GM12878 (cell line): ENCODE results near the gene BTBD19. TPM values are rescaled to one million over a fixed set of nuclear protein-coding genes. Genes with fewer than 3 reads are reported as not detected.

Source experiments
- EED ChIP-seq: sonication (generic); IDR thresholded peaks from 2 replicates; pipeline ENCODE4 v1.6.1; 2016; ENCODE audit warnings: antibody characterized with exemption, low read depth
- IKZF2 ChIP-seq, 2 experiments: fragments of 450-650 bp; IDR thresholded peaks; 2 replicates each; pipeline ENCODE4 v1.6.1; 2017; ENCODE audit warnings: mild to moderate bottlenecking in 2 of 2, moderate library complexity in 2 of 2
- KLF5 ChIP-seq: fragments of 450-650 bp; IDR thresholded peaks from 2 replicates; pipeline ENCODE4 v1.6.1; 2014; ENCODE audit warnings: mild to moderate bottlenecking; ENCODE audit not compliant: partially characterized antibody
- NFXL1 ChIP-seq: fragments of 450-650 bp; IDR thresholded peaks from 2 replicates; pipeline ENCODE4 v1.6.1; 2017; ENCODE audit warnings: antibody characterized with exemption, mild to moderate bottlenecking, borderline replicate concordance
- NR2C1 ChIP-seq: fragments of 450-650 bp; IDR thresholded peaks from 2 replicates; pipeline ENCODE4 v1.6.1; 2017; ENCODE audit warnings: antibody characterized with exemption, mild to moderate bottlenecking, moderate library complexity
- SPI1 ChIP-seq: IDR thresholded peaks from 2 replicates; pipeline ENCODE4 v1.6.1; 2011; ENCODE audit warnings: low read depth, mild to moderate bottlenecking, low read length, moderate library complexity, borderline replicate concordance; ENCODE audit not compliant: insufficient read depth
- SRF ChIP-seq, 2 experiments: IDR thresholded peaks; 2 replicates each; pipeline ENCODE4 v1.6.1; 2011; ENCODE audit warnings: low read depth in 2 of 2, low read length in 2 of 2, mild to moderate bottlenecking in 1 of 2, moderate library complexity in 1 of 2
- STAT1 ChIP-seq: fragments of 450-650 bp; conservative IDR thresholded peaks from 2 replicates; pipeline ENCODE4 v1.6.1; 2014; ENCODE audit warnings: antibody characterized with exemption, mild to moderate bottlenecking
- SUPT20H ChIP-seq: IDR thresholded peaks from 2 replicates; pipeline ENCODE4 v1.6.1; 2011; ENCODE audit warnings: low read depth, mild to moderate bottlenecking, low read length, moderate library complexity, borderline replicate concordance; ENCODE audit not compliant: control insufficient read depth
- ZZZ3 ChIP-seq: IDR thresholded peaks from 2 replicates; pipeline ENCODE4 v1.6.1; 2011; ENCODE audit warnings: low read depth; ENCODE audit not compliant: control insufficient read depth, insufficient read length
- polyA plus RNA-seq, 11 experiments: library from polyadenylated mRNA; depleted of rRNA in 4 of 11; unstranded in 6 of 11; stranded (reverse) in 5 of 11; fragments of >200 nt; fragmentation: Nextera tagmentation in 4 of 11; fragmentation: Illumina TruSeq in 1 of 11; extraction: Ambion mirVana in 4 of 11; extraction: Trizol in 1 of 11; gene quantifications; 1 replicate in 1 of 11; 2 replicates in 10 of 11; pipeline versions ENCODE4 v1.2.1 to v1.2.3, GENCODE V29; 2011 to 2016; ENCODE audit warnings: inconsistent platforms in 2 of 11, missing spikeins in 2 of 11, low read depth in 1 of 11
- total RNA-seq, 4 experiments: library from RNA; depleted of rRNA in 3 of 4; stranded (reverse); fragments of >200 nt in 3 of 4; fragmentation: Illumina TruSeq in 1 of 4; extraction: Trizol in 1 of 4; gene quantifications; 2 replicates each; pipeline versions ENCODE4 v1.2.1 to v1.2.3, GENCODE V29; 2013 to 2021
- TF ChIP-seq, protein P1 (sequence below): fragments of 450-650 bp; formaldehyde crosslinking; IDR thresholded peaks from 2 replicates; pipeline ENCODE4 v1.4.0; 2022; ENCODE audit warnings: mild to moderate bottlenecking, moderate library complexity
- TF ChIP-seq, protein P2 (sequence below): IDR thresholded peaks from 2 replicates; pipeline ENCODE4 v1.6.1; 2012; ENCODE audit warnings: mild to moderate bottlenecking, low read depth, low read length
- TF ChIP-seq, protein P3 (sequence below): fragments of 450-650 bp; conservative IDR thresholded peaks from 2 replicates; pipeline ENCODE4 v1.6.1; 2017; ENCODE audit warnings: mild to moderate bottlenecking, moderate library complexity
- TF ChIP-seq, protein P4 (sequence below): IDR thresholded peaks from 2 replicates; pipeline ENCODE4 v1.6.1; 2011; ENCODE audit warnings: low read depth, mild to moderate bottlenecking, low read length, moderate library complexity, borderline replicate concordance; ENCODE audit errors: extremely low read depth

Gene BTBD19
- total and polyA plus RNA-seq, 10 of the 15 experiments (the other 5 are each of a cell fraction or from before 2014, with no cell fraction given) = 0.13 to 2.7 (median 0.42) TPM

DNA sequence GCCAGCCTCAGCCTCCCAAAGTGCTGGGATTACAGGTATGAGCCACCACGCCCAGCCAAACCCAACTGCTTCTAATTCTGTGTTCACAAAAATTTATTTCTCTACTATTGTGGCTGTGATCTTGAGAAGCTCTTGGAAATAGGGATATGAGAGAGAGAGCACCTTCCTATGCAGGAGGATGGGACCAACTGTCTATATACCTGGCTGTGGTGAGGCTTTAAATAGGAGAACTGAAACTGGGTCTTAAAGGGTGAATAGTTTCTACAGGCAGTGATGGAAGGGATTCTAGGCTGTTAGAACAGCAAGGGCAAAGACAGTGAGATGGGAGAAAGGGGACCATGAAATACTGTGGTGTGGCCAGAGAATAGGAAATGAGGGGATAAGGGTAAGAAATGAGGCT is 43.0 kb downstream of the BTBD19 start (continued):
- TF ChIP-seq, protein P1, sequence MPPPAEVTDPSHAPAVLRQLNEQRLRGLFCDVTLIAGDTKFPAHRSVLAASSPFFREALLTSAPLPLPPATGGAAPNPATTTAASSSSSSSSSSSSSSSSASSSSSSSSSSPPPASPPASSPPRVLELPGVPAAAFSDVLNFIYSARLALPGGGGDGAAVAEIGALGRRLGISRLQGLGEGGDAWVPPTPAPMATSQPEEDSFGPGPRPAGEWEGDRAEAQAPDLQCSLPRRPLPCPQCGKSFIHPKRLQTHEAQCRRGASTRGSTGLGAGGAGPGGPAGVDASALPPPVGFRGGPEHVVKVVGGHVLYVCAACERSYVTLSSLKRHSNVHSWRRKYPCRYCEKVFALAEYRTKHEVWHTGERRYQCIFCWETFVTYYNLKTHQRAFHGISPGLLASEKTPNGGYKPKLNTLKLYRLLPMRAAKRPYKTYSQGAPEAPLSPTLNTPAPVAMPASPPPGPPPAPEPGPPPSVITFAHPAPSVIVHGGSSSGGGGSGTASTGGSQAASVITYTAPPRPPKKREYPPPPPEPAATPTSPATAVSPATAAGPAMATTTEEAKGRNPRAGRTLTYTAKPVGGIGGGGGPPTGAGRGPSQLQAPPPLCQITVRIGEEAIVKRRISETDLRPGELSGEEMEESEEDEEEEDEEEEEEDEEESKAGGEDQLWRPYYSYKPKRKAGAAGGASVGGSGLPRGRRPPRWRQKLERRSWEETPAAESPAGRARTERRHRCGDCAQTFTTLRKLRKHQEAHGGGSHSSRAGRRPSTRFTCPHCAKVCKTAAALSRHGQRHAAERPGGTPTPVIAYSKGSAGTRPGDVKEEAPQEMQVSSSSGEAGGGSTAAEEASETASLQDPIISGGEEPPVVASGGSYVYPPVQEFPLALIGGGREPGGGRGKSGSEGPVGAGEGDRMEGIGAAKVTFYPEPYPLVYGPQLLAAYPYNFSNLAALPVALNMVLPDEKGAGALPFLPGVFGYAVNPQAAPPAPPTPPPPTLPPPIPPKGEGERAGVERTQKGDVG (CRISPR knock-in tag) = no peak
- TF ChIP-seq NR2C1 (no peak), SRF (IDR thresholded peaks at IDR 0.05; ENCODE audit: low read depth in 2 of 2, low read length in 2 of 2) (no peak), ZZZ3 (no peak), SPI1 (peak; percentile 87), STAT1 (no peak), KLF5 (no peak), NFXL1 (no peak), IKZF2 (IDR thresholded peaks at IDR 0.05) (0 out of 4 replicates have a peak, but pooled peaks have one; percentile 23 to 49), EED (peak; percentile 55; the same call in 1 of the 2 replicates), SUPT20H (no peak)
- TF ChIP-seq, protein P2, sequence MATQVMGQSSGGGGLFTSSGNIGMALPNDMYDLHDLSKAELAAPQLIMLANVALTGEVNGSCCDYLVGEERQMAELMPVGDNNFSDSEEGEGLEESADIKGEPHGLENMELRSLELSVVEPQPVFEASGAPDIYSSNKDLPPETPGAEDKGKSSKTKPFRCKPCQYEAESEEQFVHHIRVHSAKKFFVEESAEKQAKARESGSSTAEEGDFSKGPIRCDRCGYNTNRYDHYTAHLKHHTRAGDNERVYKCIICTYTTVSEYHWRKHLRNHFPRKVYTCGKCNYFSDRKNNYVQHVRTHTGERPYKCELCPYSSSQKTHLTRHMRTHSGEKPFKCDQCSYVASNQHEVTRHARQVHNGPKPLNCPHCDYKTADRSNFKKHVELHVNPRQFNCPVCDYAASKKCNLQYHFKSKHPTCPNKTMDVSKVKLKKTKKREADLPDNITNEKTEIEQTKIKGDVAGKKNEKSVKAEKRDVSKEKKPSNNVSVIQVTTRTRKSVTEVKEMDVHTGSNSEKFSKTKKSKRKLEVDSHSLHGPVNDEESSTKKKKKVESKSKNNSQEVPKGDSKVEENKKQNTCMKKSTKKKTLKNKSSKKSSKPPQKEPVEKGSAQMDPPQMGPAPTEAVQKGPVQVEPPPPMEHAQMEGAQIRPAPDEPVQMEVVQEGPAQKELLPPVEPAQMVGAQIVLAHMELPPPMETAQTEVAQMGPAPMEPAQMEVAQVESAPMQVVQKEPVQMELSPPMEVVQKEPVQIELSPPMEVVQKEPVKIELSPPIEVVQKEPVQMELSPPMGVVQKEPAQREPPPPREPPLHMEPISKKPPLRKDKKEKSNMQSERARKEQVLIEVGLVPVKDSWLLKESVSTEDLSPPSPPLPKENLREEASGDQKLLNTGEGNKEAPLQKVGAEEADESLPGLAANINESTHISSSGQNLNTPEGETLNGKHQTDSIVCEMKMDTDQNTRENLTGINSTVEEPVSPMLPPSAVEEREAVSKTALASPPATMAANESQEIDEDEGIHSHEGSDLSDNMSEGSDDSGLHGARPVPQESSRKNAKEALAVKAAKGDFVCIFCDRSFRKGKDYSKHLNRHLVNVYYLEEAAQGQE = no peak
- TF ChIP-seq, protein P3, sequence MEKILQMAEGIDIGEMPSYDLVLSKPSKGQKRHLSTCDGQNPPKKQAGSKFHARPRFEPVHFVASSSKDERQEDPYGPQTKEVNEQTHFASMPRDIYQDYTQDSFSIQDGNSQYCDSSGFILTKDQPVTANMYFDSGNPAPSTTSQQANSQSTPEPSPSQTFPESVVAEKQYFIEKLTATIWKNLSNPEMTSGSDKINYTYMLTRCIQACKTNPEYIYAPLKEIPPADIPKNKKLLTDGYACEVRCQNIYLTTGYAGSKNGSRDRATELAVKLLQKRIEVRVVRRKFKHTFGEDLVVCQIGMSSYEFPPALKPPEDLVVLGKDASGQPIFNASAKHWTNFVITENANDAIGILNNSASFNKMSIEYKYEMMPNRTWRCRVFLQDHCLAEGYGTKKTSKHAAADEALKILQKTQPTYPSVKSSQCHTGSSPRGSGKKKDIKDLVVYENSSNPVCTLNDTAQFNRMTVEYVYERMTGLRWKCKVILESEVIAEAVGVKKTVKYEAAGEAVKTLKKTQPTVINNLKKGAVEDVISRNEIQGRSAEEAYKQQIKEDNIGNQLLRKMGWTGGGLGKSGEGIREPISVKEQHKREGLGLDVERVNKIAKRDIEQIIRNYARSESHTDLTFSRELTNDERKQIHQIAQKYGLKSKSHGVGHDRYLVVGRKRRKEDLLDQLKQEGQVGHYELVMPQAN = no peak
- TF ChIP-seq, protein P4, sequence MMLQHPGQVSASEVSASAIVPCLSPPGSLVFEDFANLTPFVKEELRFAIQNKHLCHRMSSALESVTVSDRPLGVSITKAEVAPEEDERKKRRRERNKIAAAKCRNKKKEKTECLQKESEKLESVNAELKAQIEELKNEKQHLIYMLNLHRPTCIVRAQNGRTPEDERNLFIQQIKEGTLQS = no peak
